NCI-H526 (cell line): ENCODE measurements around the gene TPP1.

Experiments
- DNase-seq, 2 experiments: peaks; one replicate each; lab custom pipeline; 2025; lab: John Stamatoyannopoulos, UW

Gene TPP1

GRCh38 chr11:6627762-6628241 lies 8.6 kb upstream of the TPP1 start:
- no peak for DNase-seq

GRCh38 chr11:6626971-6627761 lies 7.9 kb upstream of the TPP1 start:
- no peak for DNase-seq

- DNase-seq = no peak
Observed at GRCh38 chr11:6625832-6626420, 6.7 kb upstream of the TPP1 start.

GRCh38 chr11:6625156-6625831 lies 6.1 kb upstream of the TPP1 start:
- DNase-seq = no peak

- DNase-seq = no peak
Observed at GRCh38 chr11:6623391-6624363, 4.5 kb upstream of the TPP1 start.

GRCh38 chr11:6622261-6623171 lies 3.3 kb upstream of the TPP1 start:
- no peak for DNase-seq

- DNase-seq = no peak
Observed at GRCh38 chr11:6621711-6622211, 2.5 kb upstream of the TPP1 start.

GRCh38 chr11:6620636-6621035 lies 1.4 kb upstream of the TPP1 start:
- DNase-seq = no peak

GRCh38 chr11:6618117-6619003 lies 862 bp downstream of the TPP1 start:
- DNase-seq = no peak

- DNase-seq = no peak
Observed at GRCh38 chr11:6617315-6617781, 1.9 kb downstream of the TPP1 start.

GRCh38 chr11:6616596-6617250 lies 2.5 kb downstream of the TPP1 start:
- DNase-seq = no peak

GRCh38 chr11:6615882-6616585 lies 3.2 kb downstream of the TPP1 start:
- no peak for DNase-seq

GRCh38 chr11:6615046-6615445 lies 4.2 kb downstream of the TPP1 start:
- no peak for DNase-seq

- no peak for DNase-seq
Observed at GRCh38 chr11:6614446-6614845, 4.8 kb downstream of the TPP1 start.

GRCh38 chr11:6613496-6613895 lies 5.7 kb downstream of the TPP1 start:
- no peak for DNase-seq

- peak; percentile 92 to 99 for DNase-seq
Observed at GRCh38 chr11:6612213-6613041, 6.8 kb downstream of the TPP1 start, which contains the start of gene TAF10. Gene TAF10, minus strand, starts transcription at chr11:6612216. Its CDS starts 27 bp downstream, at chr11:6612189.

- DNase-seq = no peak
Observed at GRCh38 chr11:6611963-6612212, 7.3 kb downstream of the TPP1 start.
